DOHH2 (cell line): Measurements from ENCODE around the gene TSHZ2.

Experiments used
- H3F3A ChIP-seq: fragments of 200-600 bp; sonication (generic), shearing (Covaris generic); 2 replicates; pipeline ENCODE4 v1.6.0; 2016; ENCODE audit warnings: antibody characterized with exemption, mild to moderate bottlenecking; ENCODE audit not compliant: control insufficient read depth, insufficient read depth
- H3K27ac ChIP-seq: fragments of 200-600 bp; sonication (generic); 2 replicates; pipeline ENCODE4 v1.5.1; 2014; ENCODE audit warnings: low read depth, mild to moderate bottlenecking, low read length, moderate library complexity
- H3K27me3 ChIP-seq: fragments of 200-600 bp; sonication (generic); 2 replicates; pipeline ENCODE4 v1.6.1; 2014; ENCODE audit warnings: mild to moderate bottlenecking, low read length, mixed read lengths; ENCODE audit not compliant: control insufficient read depth
- H3K36me3 ChIP-seq: fragments of 200-600 bp; sonication (generic); 2 replicates; pipeline ENCODE4 v1.6.1; 2014; ENCODE audit warnings: mild to moderate bottlenecking, low read length, moderate library complexity, mixed read lengths; ENCODE audit not compliant: control insufficient read depth
- H3K4me1 ChIP-seq: fragments of 200-600 bp; sonication (generic); 2 replicates; pipeline ENCODE4 v1.6.1; 2014; ENCODE audit warnings: mild to moderate bottlenecking, low read length, mixed read lengths; ENCODE audit not compliant: control insufficient read depth
- H3K4me2 ChIP-seq: fragments of 200-600 bp; sonication (generic); 2 replicates; pipeline ENCODE4 v1.6.0; 2014; ENCODE audit warnings: mild to moderate bottlenecking, low read length, moderate library complexity
- H3K4me3 ChIP-seq: fragments of 200-600 bp; sonication (generic); 2 replicates; pipeline ENCODE4 v1.5.1; 2014; ENCODE audit warnings: mild to moderate bottlenecking, low read length, mixed read lengths
- H3K79me2 ChIP-seq: fragments of 200-600 bp; sonication (generic); 2 replicates; pipeline ENCODE4 v1.6.1; 2014; ENCODE audit warnings: mild to moderate bottlenecking, low read length, mixed read lengths; ENCODE audit not compliant: control insufficient read depth
- H3K9me2 ChIP-seq: fragments of 200-600 bp; sonication (generic); replicated peaks from 2 replicates; pipeline ENCODE4 v1.6.1; 2014; ENCODE audit warnings: mild to moderate bottlenecking, low read length, mixed read lengths; ENCODE audit not compliant: control insufficient read depth
- H3K9me3 ChIP-seq: fragments of 200-600 bp; sonication (generic); 2 replicates; pipeline ENCODE4 v1.6.1; 2014; ENCODE audit warnings: antibody characterized with exemption, low read length, mixed read lengths; ENCODE audit not compliant: control insufficient read depth, insufficient read depth
- H4K20me1 ChIP-seq: fragments of 200-600 bp; sonication (generic); 2 replicates; pipeline ENCODE4 v1.6.0; 2014; ENCODE audit warnings: low read depth, mild to moderate bottlenecking, antibody characterized with exemption, low read length, moderate library complexity; ENCODE audit not compliant: control insufficient read depth, insufficient read depth
- CTCF ChIP-seq: fragments of 200-600 bp; sonication (generic); IDR thresholded peaks from one replicate; pipeline ENCODE4 v1.5.1; 2014; ENCODE audit warnings: antibody characterized with exemption, mild to moderate bottlenecking, low read depth, low read length; ENCODE audit not compliant: poor library complexity, severe bottlenecking
- EZH2phosphoT487 ChIP-seq: fragments of 200-600 bp; sonication (generic); IDR thresholded peaks from 2 replicates; pipeline ENCODE4 v1.6.1; 2017; ENCODE audit warnings: borderline replicate concordance, mild to moderate bottlenecking, antibody characterized with exemption, low read length, moderate library complexity, mixed read lengths

The TSHZ2 gene

GRCh38 chr20:53237461-53237860 lies 265.3 kb downstream of the TSHZ2 start:
- H3K4me2 ChIP-seq: no peak overlapping the region
- no peaks in the 10 kb centered on the region for H3K36me3 ChIP-seq
- no peaks in the 10 kb centered on the region for H4K20me1 ChIP-seq
- H3K4me3 ChIP-seq: no peak overlapping the region
- H3K9me3 ChIP-seq: no peaks in the 10 kb centered on the region
- H3K79me2 ChIP-seq: no peaks in the 10 kb centered on the region
- H3K4me1 ChIP-seq: no peaks in the 10 kb centered on the region
- H3K27me3 ChIP-seq: no peaks in the 10 kb centered on the region
- TF ChIP-seq CTCF (no peak), EZH2phosphoT487 (no peak)
- no peak overlapping the region for H3K27ac ChIP-seq
- H3F3A ChIP-seq: no peaks in the 10 kb centered on the region
- no peaks in the 10 kb centered on the region for H3K9me2 ChIP-seq

- H3K4me1 ChIP-seq: no peaks in the 10 kb centered on the region
- H3K79me2 ChIP-seq: no peaks in the 10 kb centered on the region
- H3K9me3 ChIP-seq: no peaks in the 10 kb centered on the region
- no peaks in the 10 kb centered on the region for H3K36me3 ChIP-seq
- H3K27me3 ChIP-seq: peaks cover under 1% of the 10 kb centered on the region; the same call in 1 of the 2 replicates
- no peak overlapping the region for H3K27ac ChIP-seq
- no peak overlapping the region for H3K4me3 ChIP-seq
- H3K9me2 ChIP-seq: no peaks in the 10 kb centered on the region
- TF ChIP-seq CTCF (no peak), EZH2phosphoT487 (no peak)
- no peaks in the 10 kb centered on the region for H4K20me1 ChIP-seq
- no peaks in the 10 kb centered on the region for H3F3A ChIP-seq
- H3K4me2 ChIP-seq: no peak overlapping the region
Observed at GRCh38 chr20:53238121-53238660, 266.0 kb downstream of the TSHZ2 start.

- Histone ChIP-seq H3K9me2 (no peaks in the 10 kb centered on the region), H3K27ac (no peak overlapping the region), H3K4me1 (no peaks in the 10 kb centered on the region), H3K4me2 (no peak overlapping the region), H4K20me1 (no peaks in the 10 kb centered on the region), H3F3A (no peaks in the 10 kb centered on the region), H3K79me2 (no peaks in the 10 kb centered on the region), H3K27me3 (peaks cover 4% of the 10 kb centered on the region; the same call in 1 of the 2 replicates), H3K36me3 (no peaks in the 10 kb centered on the region), H3K4me3 (no peak overlapping the region), H3K9me3 (no peaks in the 10 kb centered on the region)
- no peak for TF ChIP-seq CTCF
Observed at GRCh38 chr20:53243152-53243551, 271.0 kb downstream of the TSHZ2 start.

GRCh38 chr20:53244711-53245110 lies 272.6 kb downstream of the TSHZ2 start:
- Histone ChIP-seq H3K4me2 (no peak overlapping the region), H3K9me2 (no peaks in the 10 kb centered on the region), H3K36me3 (no peaks in the 10 kb centered on the region), H3K79me2 (no peaks in the 10 kb centered on the region), H3F3A (no peaks in the 10 kb centered on the region), H3K27ac (no peak overlapping the region), H4K20me1 (no peaks in the 10 kb centered on the region), H3K27me3 (peaks cover 4% of the 10 kb centered on the region; the same call in 1 of the 2 replicates), H3K9me3 (no peaks in the 10 kb centered on the region), H3K4me3 (no peak overlapping the region), H3K4me1 (no peaks in the 10 kb centered on the region)
- TF ChIP-seq EZH2phosphoT487 (no peak), CTCF (no peak)
